ENCODE measurements around the gene TBC1D3B.

DNA sequence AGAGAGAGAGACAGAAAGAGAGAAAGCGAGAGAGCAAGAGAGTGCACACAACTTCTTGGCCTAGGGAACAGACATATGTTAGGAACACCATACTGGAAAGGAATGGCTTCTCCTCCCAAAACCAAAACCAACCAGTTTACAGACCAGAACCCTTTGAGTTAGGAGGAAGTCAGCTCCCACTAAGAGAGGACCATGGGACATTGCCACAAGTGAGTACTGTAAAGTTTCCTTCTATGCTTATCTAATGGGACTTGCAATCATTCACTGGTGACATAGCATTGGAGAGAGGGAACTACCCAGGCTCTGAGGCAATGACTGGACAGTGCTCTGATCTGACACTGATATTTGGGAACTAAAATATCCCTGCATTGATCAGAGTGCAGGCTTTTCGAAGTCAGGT, 32.4 kb downstream of the TBC1D3B start:
- TF ChIP-seq, protein P1, sequence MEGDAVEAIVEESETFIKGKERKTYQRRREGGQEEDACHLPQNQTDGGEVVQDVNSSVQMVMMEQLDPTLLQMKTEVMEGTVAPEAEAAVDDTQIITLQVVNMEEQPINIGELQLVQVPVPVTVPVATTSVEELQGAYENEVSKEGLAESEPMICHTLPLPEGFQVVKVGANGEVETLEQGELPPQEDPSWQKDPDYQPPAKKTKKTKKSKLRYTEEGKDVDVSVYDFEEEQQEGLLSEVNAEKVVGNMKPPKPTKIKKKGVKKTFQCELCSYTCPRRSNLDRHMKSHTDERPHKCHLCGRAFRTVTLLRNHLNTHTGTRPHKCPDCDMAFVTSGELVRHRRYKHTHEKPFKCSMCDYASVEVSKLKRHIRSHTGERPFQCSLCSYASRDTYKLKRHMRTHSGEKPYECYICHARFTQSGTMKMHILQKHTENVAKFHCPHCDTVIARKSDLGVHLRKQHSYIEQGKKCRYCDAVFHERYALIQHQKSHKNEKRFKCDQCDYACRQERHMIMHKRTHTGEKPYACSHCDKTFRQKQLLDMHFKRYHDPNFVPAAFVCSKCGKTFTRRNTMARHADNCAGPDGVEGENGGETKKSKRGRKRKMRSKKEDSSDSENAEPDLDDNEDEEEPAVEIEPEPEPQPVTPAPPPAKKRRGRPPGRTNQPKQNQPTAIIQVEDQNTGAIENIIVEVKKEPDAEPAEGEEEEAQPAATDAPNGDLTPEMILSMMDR (IDR thresholded peaks at IDR 0.05; ENCODE audit: extremely low read depth in 1 of 2, insufficient read depth in 1 of 2, low read depth in 1 of 2, low read length in 2 of 2): no peak
- no peak for TF ChIP-seq POLR2A (IDR thresholded peaks at IDR 0.05; ENCODE audit: low read depth, low read length)
- TF ChIP-seq, protein P2, sequence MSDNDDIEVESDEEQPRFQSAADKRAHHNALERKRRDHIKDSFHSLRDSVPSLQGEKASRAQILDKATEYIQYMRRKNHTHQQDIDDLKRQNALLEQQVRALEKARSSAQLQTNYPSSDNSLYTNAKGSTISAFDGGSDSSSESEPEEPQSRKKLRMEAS (IDR thresholded peaks at IDR 0.05; ENCODE audit: insufficient read depth, insufficient read length): no peak
- no peak for TF ChIP-seq POLR2AphosphoS5 (IDR thresholded peaks at IDR 0.05; ENCODE audit: insufficient read depth, low read depth, low read length)
- no peak for TF ChIP-seq MYC (IDR thresholded peaks at IDR 0.05; ENCODE audit: low read depth, low read length)
- TF ChIP-seq EZH2 (IDR thresholded peaks at IDR 0.05; ENCODE audit: borderline replicate concordance, low read depth, low read length, severe bottlenecking): no peak
- no peak for TF ChIP-seq JUN (IDR thresholded peaks at IDR 0.05; ENCODE audit: borderline replicate concordance, insufficient read depth, insufficient read length, low read depth)
- TF ChIP-seq FOS (IDR thresholded peaks at IDR 0.05; ENCODE audit: borderline replicate concordance, insufficient read depth, low read length): no peak
- TF ChIP-seq GATA2 (IDR thresholded peaks at IDR 0.05; ENCODE audit: insufficient read depth, insufficient read length, low read depth, low read length): no peak

All from endothelial cell of umbilical vein (primary cell).